GM19025 (cell line): ENCODE measurements around the gene LYPD1.
A peak's percentile ranks its signal among the peaks of the same experiment; 100 is the strongest.
"Not testable (repeated sequence)": the region's sequence is repeated elsewhere in the genome, so short reads cannot be mapped to it uniquely, and the experiment has no call there.

Experiments used
- ATAC-seq: cut with Tn5 transposase; IDR thresholded peaks from one replicate; pipeline ENCODE4 v1.9.1; 2021; ENCODE audit warnings: mild to moderate bottlenecking, low read depth, moderate library complexity; ENCODE audit not compliant: unreplicated experiment

LYPD1 gene

GRCh38 chr2:132669908-132670495 is at the start of gene LYPD1:
Gene LYPD1 (minus strand): TSS chr2:132670205. CDS start chr2:132669932, 273 bp downstream.
- no peak for ATAC-seq

- no peak for ATAC-seq
These were observed 49.5 kb upstream of the LYPD1 start for GRCh38 chr2:132719480-132719879.

- ATAC-seq = no peak
These were observed 46.9 kb upstream of the LYPD1 start for GRCh38 chr2:132716954-132717353.

GRCh38 chr2:132715386-132716351 is 45.7 kb upstream of the LYPD1 start:
- peak; percentile 94 for ATAC-seq

- no peak for ATAC-seq
These were observed 33.4 kb upstream of the LYPD1 start for GRCh38 chr2:132703396-132703795.

GRCh38 chr2:132701810-132702209 is 31.8 kb upstream of the LYPD1 start:
- ATAC-seq = no peak

GRCh38 chr2:132699802-132700201 is 29.8 kb upstream of the LYPD1 start:
- not testable (repeated sequence) for ATAC-seq

GRCh38 chr2:132698347-132698746 is 28.3 kb upstream of the LYPD1 start:
- peak; percentile 72 for ATAC-seq

GRCh38 chr2:132697556-132698205 is 27.7 kb upstream of the LYPD1 start:
- ATAC-seq = no peak

- ATAC-seq = no peak
These were observed 22.8 kb upstream of the LYPD1 start for GRCh38 chr2:132692816-132693215.

GRCh38 chr2:132691556-132691955 is 21.6 kb upstream of the LYPD1 start:
- ATAC-seq = no peak

GRCh38 chr2:132690664-132691303 is 20.8 kb upstream of the LYPD1 start:
- no peak for ATAC-seq

- ATAC-seq = no peak
These were observed 11.8 kb upstream of the LYPD1 start for GRCh38 chr2:132681766-132682165.

GRCh38 chr2:132680544-132680943 is 10.5 kb upstream of the LYPD1 start:
- no peak for ATAC-seq

GRCh38 chr2:132678483-132678882 is 8.5 kb upstream of the LYPD1 start:
- ATAC-seq = no peak

- no peak for ATAC-seq
These were observed 7.7 kb upstream of the LYPD1 start for GRCh38 chr2:132677661-132678060.

GRCh38 chr2:132676999-132677398 is 7.0 kb upstream of the LYPD1 start:
- no peak for ATAC-seq

- no peak for ATAC-seq
These were observed 1.3 kb upstream of the LYPD1 start for GRCh38 chr2:132671151-132671835.

GRCh38 chr2:132670496-132671150 is 618 bp upstream of the LYPD1 start:
- no peak for ATAC-seq
